Lower lobe of right lung (tissue), 2 donors: ENCODE results near the gene DCHS1. TPM values are rescaled to one million over a fixed set of nuclear protein-coding genes. Genes with fewer than 3 reads are reported as not detected.

Experiments
- ATAC-seq, 2 donors: fragments of 200-7000 bp; cut with Tn5 transposase; one replicate each; pipeline ENCODE4 v1.9.1; 2020 to 2022; ENCODE audit warnings: mild to moderate bottlenecking in 2 of 2, moderate library complexity in 2 of 2
- DNase-seq: peaks from one replicate; pipeline ENCODE4 v3.0.0-alpha.2; 2020
- H3K27ac ChIP-seq: fragments of 200-600 bp; one replicate; pipeline ENCODE4 v1.8.0; 2022
- H3K27me3 ChIP-seq: fragments of 200-600 bp; one replicate; pipeline ENCODE4 v1.8.0; 2022; ENCODE audit warnings: low read depth
- H3K36me3 ChIP-seq: fragments of 200-600 bp; one replicate; pipeline ENCODE4 v1.8.0; 2022; ENCODE audit warnings: mild to moderate bottlenecking
- H3K4me1 ChIP-seq: fragments of 200-600 bp; one replicate; pipeline ENCODE4 v1.8.0; 2022
- H3K4me3 ChIP-seq: fragments of 200-600 bp; one replicate; pipeline ENCODE4 v1.8.0; 2022; ENCODE audit warnings: mild to moderate bottlenecking
- H3K9me3 ChIP-seq: fragments of 200-600 bp; one replicate; pipeline ENCODE4 v1.8.0; 2022
- CTCF ChIP-seq: fragments of 200-600 bp; IDR thresholded peaks from one replicate; pipeline ENCODE4 v1.8.0; 2022; ENCODE audit warnings: antibody characterized with exemption, mild to moderate bottlenecking
- intact Hi-C: fragments of 100-400 bp; cut with DNase I; formaldehyde crosslinking; loops from one replicate; pipeline ENCODE4 v1.11.0; 2022
- total RNA-seq: library from RNA; stranded (reverse); fragmentation: NEBNext Ultra II Directional; extraction: Animal tissue kit (Norgen Biotek cat#: 25700); gene quantifications from one replicate; pipeline ENCODE4 v1.2.1, GENCODE V29; 2021
- donor health status: DM: no; HTN: yes; CAD: no; lungs with severe emphysema.

DCHS1 gene
- total RNA-seq, 1 donor from 2014 or later = 23.2 TPM

GRCh38 chr11:6682936-6683861 is 27.6 kb upstream of the DCHS1 start, which contains the start of gene MRPL17:
Gene MRPL17 (minus strand): TSS chr11:6683340. CDS start chr11:6683296, 44 bp downstream.
- DNase-seq (peak; percentile 99), ATAC-seq (peak; percentile 98 to 100)
- peaks cover 23% of the 10 kb centered on the region for H3K4me1 ChIP-seq
- peak; percentile 93 for TF ChIP-seq CTCF
- peaks cover 20% of the 10 kb centered on the region for H3K36me3 ChIP-seq
- H3K9me3 ChIP-seq = no peaks in the 10 kb centered on the region
- no peaks in the 10 kb centered on the region for H3K27me3 ChIP-seq
- peak within 1 kb of the TSS; percentile 89 for H3K27ac ChIP-seq
- peak within 1 kb of the TSS; percentile 89 for H3K4me3 ChIP-seq
- intact Hi-C loops = no loop called here

- H3K36me3 ChIP-seq = peaks cover 20% of the 10 kb centered on the region
- no peaks in the 10 kb centered on the region for H3K27me3 ChIP-seq
- H3K9me3 ChIP-seq = no peaks in the 10 kb centered on the region
- DNase-seq (no peak), ATAC-seq (peak; percentile 0 to 3)
- H3K4me3 ChIP-seq = peak overlapping the region; percentile 89
- peaks cover 23% of the 10 kb centered on the region for H3K4me1 ChIP-seq
- peak overlapping the region; percentile 89 for H3K27ac ChIP-seq
- TF ChIP-seq CTCF = no peak
- intact Hi-C loops = no loop called here
Observed at GRCh38 chr11:6682591-6682935, 27.0 kb upstream of the DCHS1 start.

GRCh38 chr11:6681949-6682348 is 26.3 kb upstream of the DCHS1 start:
- no peaks in the 10 kb centered on the region for H3K9me3 ChIP-seq
- ATAC-seq = no peak
- intact Hi-C loops = no loop called here
- DNase-seq = no peak
- H3K27ac ChIP-seq = no peak overlapping the region
- peak overlapping the region; percentile 89 for H3K4me3 ChIP-seq
- TF ChIP-seq CTCF = no peak
- peaks cover 23% of the 10 kb centered on the region for H3K4me1 ChIP-seq
- H3K36me3 ChIP-seq = peaks cover 20% of the 10 kb centered on the region
- H3K27me3 ChIP-seq = no peaks in the 10 kb centered on the region

GRCh38 chr11:6681505-6681904 is 25.9 kb upstream of the DCHS1 start:
- no peak overlapping the region for H3K27ac ChIP-seq

GRCh38 chr11:6677018-6677417 is 21.4 kb upstream of the DCHS1 start:
- no peak for DNase-seq
- no peaks in the 10 kb centered on the region for H3K27me3 ChIP-seq
- intact Hi-C loops = no loop called here
- H3K4me1 ChIP-seq = peaks cover 12% of the 10 kb centered on the region
- no peak overlapping the region for H3K27ac ChIP-seq
- TF ChIP-seq CTCF = no peak
- H3K9me3 ChIP-seq = no peaks in the 10 kb centered on the region
- H3K36me3 ChIP-seq = peaks cover 20% of the 10 kb centered on the region
- ATAC-seq = no peak
- H3K4me3 ChIP-seq = no peak overlapping the region

More at GRCh38 chr11:6681505-6681904, 25.9 kb upstream of the DCHS1 start:
- ATAC-seq (no peak), DNase-seq (no peak)
- TF ChIP-seq CTCF = no peak
- Histone ChIP-seq H3K9me3 (no peaks in the 10 kb centered on the region), H3K27me3 (no peaks in the 10 kb centered on the region), H3K4me1 (peaks cover 23% of the 10 kb centered on the region), H3K36me3 (peaks cover 20% of the 10 kb centered on the region), H3K4me3 (no peak overlapping the region)
- intact Hi-C loops = no loop called here
